Measurements from ENCODE around the gene TMEM117. TPM values are rescaled to one million over a fixed set of nuclear protein-coding genes. Genes with fewer than 3 reads are reported as not detected.

The TMEM117 gene
- total RNA-seq, 2 donors from 2014 or later = 0.79 to 1.4 TPM

DNA sequence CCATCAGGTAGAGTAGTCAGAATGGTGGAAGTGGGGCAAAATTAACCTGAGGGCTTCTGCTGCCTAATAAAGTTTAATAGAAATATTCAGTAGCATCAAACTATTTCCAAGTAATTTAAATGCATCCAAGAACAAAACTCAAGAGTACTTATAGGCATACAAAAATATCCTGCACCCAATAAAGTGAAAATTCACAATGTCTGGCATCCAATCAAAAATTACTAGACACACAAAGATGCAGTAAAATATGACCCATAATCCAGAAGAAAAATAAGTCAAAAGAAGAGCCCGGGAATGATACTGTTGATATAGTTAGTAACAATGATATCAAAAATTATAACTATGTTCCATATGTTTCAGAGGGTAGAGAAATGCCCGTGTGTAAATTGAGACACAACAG lies 95.3 kb downstream of the TMEM117 start:
- Histone ChIP-seq H3K4me1 (ENCODE audit: control insufficient read depth, insufficient read depth, low read length) (no peaks in the 10 kb centered on the region), H3K9ac (ENCODE audit: extremely low read depth, low read length, poor library complexity, severe bottlenecking) (no peak overlapping the region), H3K9me3 (ENCODE audit: control insufficient read depth, low read length) (no peaks in the 10 kb centered on the region), H3K36me3 (ENCODE audit: control insufficient read depth, insufficient read depth, low read length) (no peaks in the 10 kb centered on the region), H3K27ac (ENCODE audit: low read depth, low read length) (no peak overlapping the region), H3K27me3 (ENCODE audit: control insufficient read depth, insufficient read depth, low read length, poor library complexity, severe bottlenecking) (no peaks in the 10 kb centered on the region), H3K4me3 (ENCODE audit: low read length) (no peak overlapping the region)
- no peak for DNase-seq
- no peaks in the 10 kb centered on the region for H3K36me3 Mint-ChIP-seq (ENCODE audit: low read depth)
- peaks cover 7% of the 10 kb centered on the region for H3K9me3 Mint-ChIP-seq
- TF ChIP-seq, protein P1, sequence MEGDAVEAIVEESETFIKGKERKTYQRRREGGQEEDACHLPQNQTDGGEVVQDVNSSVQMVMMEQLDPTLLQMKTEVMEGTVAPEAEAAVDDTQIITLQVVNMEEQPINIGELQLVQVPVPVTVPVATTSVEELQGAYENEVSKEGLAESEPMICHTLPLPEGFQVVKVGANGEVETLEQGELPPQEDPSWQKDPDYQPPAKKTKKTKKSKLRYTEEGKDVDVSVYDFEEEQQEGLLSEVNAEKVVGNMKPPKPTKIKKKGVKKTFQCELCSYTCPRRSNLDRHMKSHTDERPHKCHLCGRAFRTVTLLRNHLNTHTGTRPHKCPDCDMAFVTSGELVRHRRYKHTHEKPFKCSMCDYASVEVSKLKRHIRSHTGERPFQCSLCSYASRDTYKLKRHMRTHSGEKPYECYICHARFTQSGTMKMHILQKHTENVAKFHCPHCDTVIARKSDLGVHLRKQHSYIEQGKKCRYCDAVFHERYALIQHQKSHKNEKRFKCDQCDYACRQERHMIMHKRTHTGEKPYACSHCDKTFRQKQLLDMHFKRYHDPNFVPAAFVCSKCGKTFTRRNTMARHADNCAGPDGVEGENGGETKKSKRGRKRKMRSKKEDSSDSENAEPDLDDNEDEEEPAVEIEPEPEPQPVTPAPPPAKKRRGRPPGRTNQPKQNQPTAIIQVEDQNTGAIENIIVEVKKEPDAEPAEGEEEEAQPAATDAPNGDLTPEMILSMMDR (conservative IDR thresholded peaks at IDR 0.05) = no peak
- no peak overlapping the region for H3K27ac Mint-ChIP-seq
- H3K4me3 Mint-ChIP-seq = no peak overlapping the region
- 100% methylated on average over 1 of the region's 2 CpGs; no CpG with 5 or more reads in 1 of the 2 experiments for WGBS, 2 experiments (ENCODE audit: insufficient coverage in 1 of 2, insufficient read length in 1 of 2)
- H3K27me3 Mint-ChIP-seq (ENCODE audit: insufficient read depth) = no peaks in the 10 kb centered on the region
- no peaks in the 10 kb centered on the region for H3K4me1 Mint-ChIP-seq

DNA sequence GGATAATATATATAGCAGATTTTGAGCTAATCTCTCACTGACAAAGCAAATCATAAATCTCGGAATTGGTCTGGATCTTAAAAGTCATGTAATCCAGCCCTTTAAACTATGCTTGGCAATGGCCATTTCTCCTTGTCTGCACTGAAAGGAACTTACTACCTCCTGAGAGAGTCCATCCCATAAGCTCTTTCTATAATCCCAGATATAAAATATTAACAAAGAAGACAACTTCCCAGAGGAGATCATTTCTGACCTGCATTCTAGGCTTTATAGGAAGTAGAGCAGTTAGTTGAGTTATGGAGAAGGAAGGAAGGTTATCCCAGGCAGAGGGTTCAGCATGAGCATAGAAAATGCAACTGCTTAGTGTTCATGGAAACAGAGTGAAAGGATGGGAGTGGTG lies 99.7 kb downstream of the TMEM117 start:
- Mint-ChIP-seq H3K9me3 (peaks cover 7% of the 10 kb centered on the region), H3K27me3 (ENCODE audit: insufficient read depth) (no peaks in the 10 kb centered on the region), H3K27ac (no peak overlapping the region), H3K4me3 (no peak overlapping the region), H3K4me1 (no peaks in the 10 kb centered on the region), H3K36me3 (ENCODE audit: low read depth) (no peaks in the 10 kb centered on the region)
- TF ChIP-seq, protein P1 (conservative IDR thresholded peaks at IDR 0.05) = no peak
- WGBS, 2 experiments (ENCODE audit: insufficient coverage in 1 of 2, insufficient read length in 1 of 2) = 95 to 100% methylated on average over 1 of the region's 1 CpG
- Histone ChIP-seq H3K27me3 (ENCODE audit: control insufficient read depth, insufficient read depth, low read length, poor library complexity, severe bottlenecking) (no peaks in the 10 kb centered on the region), H3K9ac (ENCODE audit: extremely low read depth, low read length, poor library complexity, severe bottlenecking) (no peak overlapping the region), H3K4me3 (ENCODE audit: low read length) (no peak overlapping the region), H3K36me3 (ENCODE audit: control insufficient read depth, insufficient read depth, low read length) (no peaks in the 10 kb centered on the region), H3K27ac (ENCODE audit: low read depth, low read length) (no peak overlapping the region), H3K4me1 (ENCODE audit: control insufficient read depth, insufficient read depth, low read length) (no peaks in the 10 kb centered on the region), H3K9me3 (ENCODE audit: control insufficient read depth, low read length) (no peaks in the 10 kb centered on the region)
- DNase-seq = no peak

DNA sequence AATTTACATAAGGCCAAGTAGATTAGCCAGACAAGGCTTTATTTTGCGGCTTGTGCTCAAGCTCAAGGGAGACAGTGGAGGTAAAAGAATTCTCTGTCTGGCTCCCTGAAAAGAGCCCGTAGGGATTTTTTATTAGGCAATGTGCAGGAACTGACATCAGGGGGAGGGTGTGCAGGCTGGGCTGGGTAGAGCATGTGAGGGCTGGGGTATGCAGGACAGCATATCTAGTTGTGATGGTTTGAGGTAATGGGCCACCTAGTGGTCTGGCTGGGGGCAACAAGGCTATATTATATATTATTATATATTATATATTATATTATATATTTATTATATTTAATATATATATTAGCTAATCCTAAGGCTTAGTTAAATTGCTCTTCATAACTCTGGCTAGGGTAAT lies 102.1 kb downstream of the TMEM117 start:
- DNase-seq = peak; percentile 54
- no peaks in the 10 kb centered on the region for H3K9me3 Mint-ChIP-seq

More for the DNA sequence above, 102.1 kb downstream of the TMEM117 start:
- Histone ChIP-seq H3K9me3 (ENCODE audit: control insufficient read depth, low read length) (no peaks in the 10 kb centered on the region), H3K9ac (ENCODE audit: extremely low read depth, low read length, poor library complexity, severe bottlenecking) (no peak overlapping the region), H3K27ac (ENCODE audit: low read depth, low read length) (no peak overlapping the region), H3K27me3 (ENCODE audit: control insufficient read depth, insufficient read depth, low read length, poor library complexity, severe bottlenecking) (no peaks in the 10 kb centered on the region), H3K36me3 (ENCODE audit: control insufficient read depth, insufficient read depth, low read length) (no peaks in the 10 kb centered on the region), H3K4me3 (ENCODE audit: low read length) (no peak overlapping the region), H3K4me1 (ENCODE audit: control insufficient read depth, insufficient read depth, low read length) (no peaks in the 10 kb centered on the region)
- H3K36me3 Mint-ChIP-seq (ENCODE audit: low read depth) = no peaks in the 10 kb centered on the region
- H3K4me3 Mint-ChIP-seq = no peak overlapping the region
- H3K27ac Mint-ChIP-seq = no peak overlapping the region
- no peaks in the 10 kb centered on the region for H3K4me1 Mint-ChIP-seq
- H3K27me3 Mint-ChIP-seq (ENCODE audit: insufficient read depth) = no peaks in the 10 kb centered on the region
- TF ChIP-seq, protein P1 (conservative IDR thresholded peaks at IDR 0.05) = peak; percentile 66
- 82 to 100% methylated on average over 1 to 2 of the region's 2 CpGs for WGBS, 2 experiments (ENCODE audit: insufficient coverage in 1 of 2, insufficient read length in 1 of 2)

Measured in endodermal cell (in vitro differentiated cells).